Activated CD4-positive, alpha-beta T cell treated with anti-CD3 and anti-CD28 coated beads for 24 hours (primary cell): ENCODE measurements around the gene SPATA13.
"Not testable (repeated sequence)": the region's sequence is repeated elsewhere in the genome, so short reads cannot be mapped to it uniquely, and the experiment has no call there.

Experiments used
- DNase-seq, 2 donors: peaks; one replicate each; pipeline ENCODE4 v3.0.0-alpha.2; 2020; ENCODE audit warnings: low read depth in 2 of 2

SPATA13 gene

DNA sequence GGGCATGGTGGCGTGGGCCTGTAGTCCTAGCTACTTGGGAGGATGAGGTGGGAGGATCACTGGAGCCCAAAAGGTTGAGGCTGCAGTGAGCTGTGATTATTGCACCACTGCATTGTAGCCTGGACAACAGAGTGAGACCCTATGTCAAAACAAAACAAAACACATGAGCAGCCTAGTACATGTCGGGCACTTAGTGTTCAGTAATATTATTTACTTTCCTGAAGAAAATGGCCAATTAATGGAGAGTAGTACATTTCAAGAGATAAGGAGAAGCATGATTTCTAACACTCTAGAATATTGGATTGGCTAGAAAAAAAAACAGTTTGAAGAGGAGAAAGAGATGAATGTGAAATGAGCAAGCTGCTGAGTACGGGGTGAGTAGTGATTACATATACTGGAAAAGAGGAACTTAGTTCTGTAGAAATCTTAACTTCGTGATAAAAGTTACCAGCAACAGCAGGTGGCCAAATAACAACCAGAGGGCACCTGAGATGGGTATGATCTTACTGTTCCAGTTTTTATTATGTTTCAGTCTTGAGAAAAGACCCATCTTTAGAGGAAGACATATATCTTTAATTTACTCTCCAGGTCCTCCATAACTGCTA is 36.2 kb downstream of the SPATA13 start:
- no peak for DNase-seq

GRCh38 chr13:24199016-24199415 is 38.5 kb downstream of the SPATA13 start:
- no peak for DNase-seq

DNA sequence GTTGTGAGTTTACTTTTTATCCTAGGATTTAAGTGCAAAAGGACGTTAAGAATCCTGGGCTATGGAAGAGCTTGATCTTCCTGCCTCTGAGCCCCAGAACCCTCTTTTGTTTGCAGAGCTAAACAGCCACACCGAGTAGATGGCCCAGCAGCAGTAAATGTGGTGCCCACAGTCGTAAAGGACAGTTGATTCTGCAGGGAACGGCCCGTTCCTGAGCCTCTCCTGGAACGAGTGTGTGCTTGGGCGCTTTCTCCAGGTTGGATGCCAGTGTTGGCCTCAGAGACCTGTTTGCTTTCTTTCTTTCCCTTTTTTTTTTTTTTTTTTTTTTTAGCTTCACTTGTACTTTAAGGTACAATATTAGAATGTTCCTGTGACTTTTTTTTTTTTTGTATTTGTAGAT is 41.7 kb downstream of the SPATA13 start:
- no peak for DNase-seq

GRCh38 chr13:24203273-24203672 is 42.8 kb downstream of the SPATA13 start:
- DNase-seq = no peak

GRCh38 chr13:24203811-24204210 is 43.3 kb downstream of the SPATA13 start:
- no peak for DNase-seq

- DNase-seq = not testable (repeated sequence)
Observed at GRCh38 chr13:24205076-24205475, 44.6 kb downstream of the SPATA13 start.

DNA sequence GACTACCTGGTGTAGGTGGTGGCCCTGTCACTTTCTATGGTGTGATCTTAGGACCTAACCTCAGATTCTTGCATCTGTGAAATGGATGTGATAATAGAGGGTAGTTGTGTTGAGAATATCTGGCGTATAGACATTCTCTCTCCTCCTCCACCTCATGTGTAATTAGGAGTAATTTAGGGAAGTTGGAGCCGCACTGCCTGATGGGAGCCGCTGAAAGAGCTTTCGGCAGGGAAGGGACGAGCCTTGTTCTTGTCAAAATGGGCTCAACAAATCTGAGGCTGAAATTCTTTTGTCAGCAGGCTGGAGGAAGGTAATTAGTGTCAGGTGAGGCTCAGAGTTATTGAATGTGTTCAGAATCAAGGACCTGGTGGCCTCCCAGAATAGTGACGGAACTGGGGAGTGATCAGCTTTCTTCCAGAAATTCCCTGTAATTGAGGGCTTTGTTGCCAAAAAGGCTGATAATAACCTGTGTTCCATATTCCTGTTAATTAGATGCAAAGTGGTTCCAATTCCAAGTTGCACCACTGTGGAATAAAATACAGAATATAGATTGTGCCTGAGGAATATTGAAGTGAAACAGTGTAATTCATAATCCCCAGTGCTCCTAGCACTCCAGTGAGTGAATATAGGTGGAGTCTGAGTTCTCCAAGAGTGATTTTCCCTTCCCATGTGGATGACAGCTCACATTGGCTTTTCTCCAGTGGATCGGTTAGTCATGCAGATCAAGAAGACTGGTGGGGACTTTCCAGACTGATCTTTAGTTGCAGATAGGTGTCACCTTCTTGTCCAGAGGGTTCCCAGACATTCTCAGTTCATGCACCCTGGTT is 47.5 kb downstream of the SPATA13 start:
- no peak for DNase-seq

DNA sequence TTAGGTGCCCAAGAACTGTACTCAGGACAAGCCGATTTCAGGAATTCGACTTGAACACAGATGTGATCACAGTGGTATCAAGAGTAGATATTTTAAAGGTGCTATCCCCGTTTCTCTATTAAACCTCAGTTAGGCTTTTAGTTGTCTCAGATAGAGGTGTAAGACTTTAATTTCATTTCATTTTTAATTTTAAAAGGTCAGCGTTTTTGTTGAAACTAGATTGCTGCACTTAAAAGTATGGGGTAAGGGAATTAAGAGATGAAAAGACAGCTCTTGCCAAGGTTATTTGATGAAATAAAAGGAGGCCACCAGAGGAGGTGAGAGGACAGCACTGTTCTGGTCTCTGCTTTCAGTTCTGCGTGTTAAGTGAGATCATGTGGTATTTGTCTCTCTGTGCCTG is 48.6 kb downstream of the SPATA13 start:
- no peak for DNase-seq

DNA sequence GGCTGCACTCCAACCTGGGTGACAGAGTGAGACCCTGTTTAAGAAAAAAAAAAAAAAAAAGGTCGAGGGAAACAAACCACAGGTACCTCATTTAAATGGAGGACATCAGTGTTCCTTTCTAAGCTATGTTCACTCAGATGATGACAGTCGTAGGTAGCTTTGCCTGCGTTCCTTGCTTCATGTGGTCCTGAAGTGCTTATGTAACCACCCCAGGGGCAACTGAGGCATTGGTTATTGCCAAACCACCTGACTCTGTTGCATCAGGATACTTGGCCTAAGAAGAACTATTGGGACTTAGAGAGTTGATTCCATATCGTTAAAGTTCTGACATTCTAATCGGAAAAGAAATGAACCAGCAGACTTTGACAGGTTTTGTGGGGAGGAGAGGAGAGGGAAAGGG is 51.7 kb downstream of the SPATA13 start:
- DNase-seq = no peak

- no peak for DNase-seq
Observed at GRCh38 chr13:24212674-24213073, 52.2 kb downstream of the SPATA13 start.

DNA sequence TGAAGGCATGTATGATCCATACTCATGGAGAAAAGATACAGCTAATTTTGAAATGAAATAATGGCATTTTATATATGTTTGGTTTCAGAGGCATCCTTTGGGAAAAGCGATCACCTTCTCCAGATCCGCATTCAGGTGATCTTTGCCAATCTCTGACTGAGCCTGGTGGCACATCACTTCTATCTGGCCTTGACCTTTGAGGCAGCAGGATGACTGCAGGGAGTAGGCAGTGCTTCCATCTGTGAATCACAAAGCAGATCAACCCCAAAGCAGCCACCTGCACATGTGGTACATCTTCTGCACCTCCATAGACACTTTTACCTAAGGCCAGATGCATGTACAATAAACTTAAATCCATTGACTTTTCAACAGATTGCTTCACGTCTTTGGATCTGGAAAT is 53.4 kb downstream of the SPATA13 start:
- no peak for DNase-seq

- no peak for DNase-seq
Observed at GRCh38 chr13:24214528-24214927, 54.0 kb downstream of the SPATA13 start.

- no peak for DNase-seq
Observed at GRCh38 chr13:24215126-24215525, 54.6 kb downstream of the SPATA13 start.

- DNase-seq = no peak
Observed at GRCh38 chr13:24215732-24216131, 55.2 kb downstream of the SPATA13 start.

GRCh38 chr13:24216176-24216575 is 55.7 kb downstream of the SPATA13 start:
- no peak for DNase-seq

DNA sequence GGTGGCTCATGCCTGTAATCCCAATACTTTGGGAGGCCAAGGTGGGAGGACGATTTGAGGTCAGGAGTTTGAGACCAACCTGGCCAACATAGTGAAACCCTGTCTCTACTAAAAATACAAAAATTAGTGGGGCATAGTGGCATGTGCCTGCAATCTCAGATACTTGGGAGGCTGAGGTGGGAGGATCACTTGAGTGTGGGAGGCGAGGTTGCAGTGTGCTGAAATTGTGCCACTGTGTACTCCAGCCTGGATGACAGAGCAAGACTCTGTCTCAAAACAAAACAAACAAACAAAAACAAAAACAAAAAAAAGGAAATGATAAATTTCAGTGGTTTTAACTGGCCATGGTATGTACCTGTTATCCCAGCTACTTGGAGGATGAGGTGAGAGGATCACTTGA is 56.3 kb downstream of the SPATA13 start:
- DNase-seq = not testable (repeated sequence)

GRCh38 chr13:24217601-24218281 is 57.2 kb downstream of the SPATA13 start:
- DNase-seq = no peak

- no peak for DNase-seq
Observed at GRCh38 chr13:24218338-24218737, 57.8 kb downstream of the SPATA13 start.

DNA sequence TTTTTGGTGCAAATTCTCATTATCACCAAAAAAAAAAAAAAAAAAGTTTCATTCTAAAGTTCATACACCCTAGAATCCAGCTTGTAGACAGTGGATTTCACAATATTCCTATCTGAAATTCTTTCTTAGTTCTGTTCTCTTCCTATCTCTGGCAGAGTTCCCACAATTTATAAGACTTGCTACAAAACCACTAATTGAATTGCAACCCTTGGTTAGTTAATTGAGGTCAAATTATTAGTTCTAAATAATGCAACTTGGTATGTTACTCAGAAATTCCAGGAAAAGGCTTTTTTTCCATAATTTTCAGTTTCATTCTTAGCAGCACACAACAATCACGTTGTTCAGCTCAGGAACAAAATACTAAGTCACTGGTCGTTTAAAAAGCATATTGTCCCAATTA is 58.5 kb downstream of the SPATA13 start:
- DNase-seq = no peak

DNA sequence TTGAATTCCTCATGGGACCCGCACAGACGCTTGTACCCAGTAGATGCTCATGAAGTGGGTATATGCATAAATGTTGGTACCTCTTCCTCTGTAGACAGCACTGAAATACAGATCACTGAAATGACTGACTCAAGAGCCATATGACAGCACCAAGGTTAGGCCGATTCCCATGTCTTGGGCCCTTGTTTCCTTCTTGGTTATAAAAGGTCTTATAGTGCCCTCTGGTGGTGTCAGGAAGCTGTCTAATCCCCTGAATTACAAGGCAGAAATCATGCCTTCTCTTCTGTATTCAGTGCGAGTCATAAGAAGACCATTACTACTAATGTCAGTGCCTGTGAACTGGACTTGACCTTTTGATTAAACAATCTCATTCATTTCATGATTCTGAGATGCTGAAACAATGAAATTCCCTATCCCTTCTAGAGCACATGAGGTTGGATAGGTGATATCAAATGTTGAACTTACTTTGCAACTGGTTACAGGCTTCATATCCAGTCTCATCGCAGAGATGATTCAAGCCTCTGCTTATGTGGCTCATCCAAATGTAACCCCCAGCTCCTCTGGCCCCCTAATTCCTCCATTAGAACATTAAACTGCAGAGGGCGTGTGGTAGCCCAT is 59.7 kb downstream of the SPATA13 start:
- DNase-seq = peak in 1 of 2 donors; percentile 45

DNA sequence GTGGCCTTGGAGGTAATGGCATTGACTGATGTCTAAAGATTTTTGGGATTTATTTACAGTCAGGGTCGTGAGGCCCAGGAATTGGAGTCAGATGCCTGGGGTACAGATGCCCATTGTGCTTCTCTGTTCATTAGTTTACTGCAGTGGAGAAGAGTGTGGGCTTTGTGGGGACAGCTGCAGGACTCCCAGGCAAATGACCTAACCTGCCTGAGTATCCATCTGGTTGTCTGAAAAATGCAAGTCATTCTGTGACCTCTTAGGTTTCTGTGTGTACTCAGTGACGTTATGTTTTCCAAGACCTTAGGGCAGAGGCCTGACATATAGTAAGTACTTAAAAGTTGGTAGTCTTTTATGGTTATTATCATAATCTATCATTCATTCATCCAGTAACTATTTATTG is 60.5 kb downstream of the SPATA13 start:
- DNase-seq = no peak

GRCh38 chr13:24222756-24223155 is 62.2 kb downstream of the SPATA13 start:
- DNase-seq = no peak
